Peyer's patch (tissue), 4 donors: ENCODE results near the gene STK40.

Experiments
- CTCF ChIP-seq, 6 experiments: fragments of 450-650 bp in 4 of 6; fragments of 200-600 bp in 2 of 6; sonication (generic) in 1 of 6; IDR thresholded peaks; one replicate each; pipeline ENCODE4 v1.5.1; 2017 to 2019; ENCODE audit warnings: antibody characterized with exemption in 6 of 6, mild to moderate bottlenecking in 3 of 6, moderate library complexity in 1 of 6
- POLR2A ChIP-seq, 2 donors: fragments of 450-650 bp; IDR thresholded peaks; one replicate each; pipeline ENCODE4 v1.5.1; 2017; ENCODE audit warnings: antibody characterized with exemption in 2 of 2, mild to moderate bottlenecking in 2 of 2, moderate library complexity in 2 of 2

GRCh38 chr1:36432616-36433015 lies 46.9 kb upstream of the STK40 start:
- TF ChIP-seq CTCF (IDR thresholded peaks at IDR 0.05) (no peak), POLR2A (IDR thresholded peaks at IDR 0.05) (no peak)
